Lower leg skin (tissue), 4 donors: ENCODE measurements around the gene DNAH10. TPM values are rescaled to one million over a fixed set of nuclear protein-coding genes. Genes with fewer than 3 reads are reported as not detected.
A peak's percentile ranks its signal among the peaks of the same experiment; 100 is the strongest.
"Not testable (repeated sequence)": the region's sequence is repeated elsewhere in the genome, so short reads cannot be mapped to it uniquely, and the experiment has no call there.

Experiments used
- DNase-seq, 2 donors: peaks; one replicate each; pipeline ENCODE4 v3.0.0-alpha.2; 2019; ENCODE audit warnings: low spot score in 2 of 2
- H3K4me3 ChIP-seq: fragments of 200-600 bp; sonication (generic); 2 replicates; pipeline ENCODE4 v1.5.1; 2017; ENCODE audit warnings: mild to moderate bottlenecking, low read depth; ENCODE audit not compliant: poor library complexity, severe bottlenecking
- CTCF ChIP-seq, 3 donors: fragments of 450-650 bp; IDR thresholded peaks; one replicate each; pipeline ENCODE4 v1.5.1; 2016; ENCODE audit warnings: antibody characterized with exemption in 3 of 3, mild to moderate bottlenecking in 3 of 3, moderate library complexity in 2 of 3
- POLR2A ChIP-seq, 2 donors: fragments of 450-650 bp; IDR thresholded peaks; one replicate each; pipeline ENCODE4 v1.6.1; 2016 to 2017; ENCODE audit warnings: antibody characterized with exemption in 2 of 2, mild to moderate bottlenecking in 1 of 2, moderate library complexity in 1 of 2
- WGBS, 2 donors: methylation state at CpG; one replicate each; pipeline ENCODE4 v1.1.5; 2018; 5-methylcytosine and 5-hydroxymethylcytosine counted together
- intact Hi-C: fragments of 100-400 bp; cut with DNase I; formaldehyde crosslinking; loops from one replicate; pipeline ENCODE4 v1.15.0; 2023; ENCODE audit warnings: low total_unique reads
- total RNA-seq, 4 donors: library from RNA; depleted of rRNA; stranded (reverse); fragments of >200 nt; gene quantifications; one replicate each; pipeline ENCODE4 v1.1.0, GENCODE V29; 2016

Gene DNAH10
- total RNA-seq, 4 donors from 2014 or later = 0.02 to 0.27 (median 0.06) TPM; not detected in 1

GRCh38 chr12:123782997-123783792, 21.1 kb downstream of the DNAH10 start:
- intact Hi-C loops = no loop called here
- 79 to 83% methylated on average over 10 of the region's 10 CpGs for WGBS, 2 donors
- TF ChIP-seq CTCF (IDR thresholded peaks at IDR 0.05) = no peak
- TF ChIP-seq POLR2A (IDR thresholded peaks at IDR 0.05) = no peak
- peak in 1 of 2 donors; percentile 50 for DNase-seq
- H3K4me3 ChIP-seq = no peak overlapping the region

GRCh38 chr12:123787466-123787865, 25.4 kb downstream of the DNAH10 start:
- DNase-seq = peak in 1 of 2 donors; percentile 82
- TF ChIP-seq POLR2A (IDR thresholded peaks at IDR 0.05) (no peak), CTCF (IDR thresholded peaks at IDR 0.05) (no peak)
- 91 to 92% methylated on average over 17 to 25 of the region's 25 CpGs for WGBS, 2 donors
- H3K4me3 ChIP-seq = no peak overlapping the region
- intact Hi-C loops = no loop called here

- WGBS, 2 donors = 83 to 86% methylated on average over 9 of the region's 9 CpGs
- intact Hi-C loops = no loop called here
- no peak overlapping the region for H3K4me3 ChIP-seq
- no peak for TF ChIP-seq POLR2A (IDR thresholded peaks at IDR 0.05)
- no peak for TF ChIP-seq CTCF (IDR thresholded peaks at IDR 0.05)
- DNase-seq = peak in 1 of 2 donors; percentile 74
Measured at GRCh38 chr12:123788541-123788940, 26.4 kb downstream of the DNAH10 start.

- WGBS, 2 donors = 84 to 91% methylated on average over 8 of the region's 8 CpGs
- peak in 1 of 2 donors; percentile 68 for DNase-seq
- H3K4me3 ChIP-seq, intact Hi-C loops: not testable (repeated sequence)
Measured at GRCh38 chr12:123789422-123789821, 27.3 kb downstream of the DNAH10 start.

GRCh38 chr12:123790905-123791467, 28.9 kb downstream of the DNAH10 start:
- no peak for TF ChIP-seq POLR2A (IDR thresholded peaks at IDR 0.05)
- no peak for TF ChIP-seq CTCF (IDR thresholded peaks at IDR 0.05)
- WGBS, 2 donors = 74 to 75% methylated on average over 4 of the region's 4 CpGs
- no peak overlapping the region for H3K4me3 ChIP-seq
- peak in 1 of 2 donors; percentile 48 for DNase-seq
- intact Hi-C loops = no loop called here

- no peak for DNase-seq
- no peak for TF ChIP-seq CTCF (IDR thresholded peaks at IDR 0.05)
- no peak for TF ChIP-seq POLR2A (IDR thresholded peaks at IDR 0.05)
- 76 to 85% methylated on average over 7 of the region's 7 CpGs for WGBS, 2 donors
- intact Hi-C loops = no loop called here
- no peak overlapping the region for H3K4me3 ChIP-seq
Measured at GRCh38 chr12:123794027-123794426, 31.9 kb downstream of the DNAH10 start.
